ENCODE measurements around the gene FBXO31. TPM values are rescaled to one million over a fixed set of nuclear protein-coding genes. Genes with fewer than 3 reads are reported as not detected.

The FBXO31 gene
- total and polyA plus RNA-seq, 10 of the 15 experiments (the other 5 are each of a cell fraction or from before 2014, with no cell fraction given): 0.19 to 33.1 (median 10.3) TPM

DNA sequence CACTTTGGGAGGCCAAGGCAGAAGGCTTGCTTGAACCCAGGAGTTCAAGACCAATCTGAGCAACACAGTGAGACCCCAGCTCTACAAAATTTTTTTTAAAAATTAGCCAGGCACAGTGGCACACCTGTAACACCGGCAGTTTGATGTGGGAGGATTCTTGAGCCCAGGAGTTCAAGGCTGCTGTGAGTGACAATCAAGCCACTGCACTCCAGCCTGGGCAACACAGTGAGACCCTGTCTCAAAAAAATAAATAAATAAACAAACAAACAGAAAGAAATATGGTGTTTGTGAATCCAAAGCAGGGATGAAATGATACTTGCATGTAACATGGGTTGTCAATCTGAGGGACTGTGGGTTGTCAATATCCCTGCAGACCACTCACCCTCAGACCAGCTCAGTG is 16.6 kb downstream of the FBXO31 start:
- ChIA-PET RAD21 (ENCODE audit: unreplicated experiment) (interaction anchor here (1.0 kb wide), 1 partner anchor 17 kb away, joined by 3 read pairs; the partner anchor contains the start of gene FBXO31), CTCF (no interaction called here), POLR2A (interaction anchor here (0.6 kb wide), 1 partner anchor 34 kb away, joined by 7 read pairs; no protein-coding TSS in a partner anchor), SMC1A (ENCODE audit: uncharacterized antibody, unreplicated experiment) (no interaction called here)
- DNase-seq (ENCODE audit: low read depth, low spot score): no peak
- H3K79me2 ChIP-seq (ENCODE audit: control insufficient read depth, insufficient read depth, low read length): peaks cover 8% of the 10 kb centered on the region
- intact Hi-C loops (cut with micrococcal nuclease; ENCODE audit: unreplicated experiment): no loop called here
- H3K27me3 ChIP-seq (replicated peaks in 1 of 2; ENCODE audit: control insufficient read depth in 2 of 2, insufficient read depth in 2 of 2, low read length in 1 of 2): no peaks in the 10 kb centered on the region
- TF ChIP-seq, protein P1, sequence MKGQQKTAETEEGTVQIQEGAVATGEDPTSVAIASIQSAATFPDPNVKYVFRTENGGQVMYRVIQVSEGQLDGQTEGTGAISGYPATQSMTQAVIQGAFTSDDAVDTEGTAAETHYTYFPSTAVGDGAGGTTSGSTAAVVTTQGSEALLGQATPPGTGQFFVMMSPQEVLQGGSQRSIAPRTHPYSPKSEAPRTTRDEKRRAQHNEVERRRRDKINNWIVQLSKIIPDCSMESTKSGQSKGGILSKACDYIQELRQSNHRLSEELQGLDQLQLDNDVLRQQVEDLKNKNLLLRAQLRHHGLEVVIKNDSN (IDR thresholded peaks at IDR 0.05; ENCODE audit: borderline replicate concordance, extremely low read length, insufficient read depth, low read depth, low read length): no peak
- TF ChIP-seq CHD4 (IDR thresholded peaks at IDR 0.05) (no peak), CREM (IDR thresholded peaks at IDR 0.05; ENCODE audit: low read depth) (no peak), BMI1 (IDR thresholded peaks at IDR 0.05; ENCODE audit: borderline replicate concordance) (no peak), NFIC (IDR thresholded peaks at IDR 0.05; ENCODE audit: low read depth, low read length) (no peak)
- TF ChIP-seq, protein P2, sequence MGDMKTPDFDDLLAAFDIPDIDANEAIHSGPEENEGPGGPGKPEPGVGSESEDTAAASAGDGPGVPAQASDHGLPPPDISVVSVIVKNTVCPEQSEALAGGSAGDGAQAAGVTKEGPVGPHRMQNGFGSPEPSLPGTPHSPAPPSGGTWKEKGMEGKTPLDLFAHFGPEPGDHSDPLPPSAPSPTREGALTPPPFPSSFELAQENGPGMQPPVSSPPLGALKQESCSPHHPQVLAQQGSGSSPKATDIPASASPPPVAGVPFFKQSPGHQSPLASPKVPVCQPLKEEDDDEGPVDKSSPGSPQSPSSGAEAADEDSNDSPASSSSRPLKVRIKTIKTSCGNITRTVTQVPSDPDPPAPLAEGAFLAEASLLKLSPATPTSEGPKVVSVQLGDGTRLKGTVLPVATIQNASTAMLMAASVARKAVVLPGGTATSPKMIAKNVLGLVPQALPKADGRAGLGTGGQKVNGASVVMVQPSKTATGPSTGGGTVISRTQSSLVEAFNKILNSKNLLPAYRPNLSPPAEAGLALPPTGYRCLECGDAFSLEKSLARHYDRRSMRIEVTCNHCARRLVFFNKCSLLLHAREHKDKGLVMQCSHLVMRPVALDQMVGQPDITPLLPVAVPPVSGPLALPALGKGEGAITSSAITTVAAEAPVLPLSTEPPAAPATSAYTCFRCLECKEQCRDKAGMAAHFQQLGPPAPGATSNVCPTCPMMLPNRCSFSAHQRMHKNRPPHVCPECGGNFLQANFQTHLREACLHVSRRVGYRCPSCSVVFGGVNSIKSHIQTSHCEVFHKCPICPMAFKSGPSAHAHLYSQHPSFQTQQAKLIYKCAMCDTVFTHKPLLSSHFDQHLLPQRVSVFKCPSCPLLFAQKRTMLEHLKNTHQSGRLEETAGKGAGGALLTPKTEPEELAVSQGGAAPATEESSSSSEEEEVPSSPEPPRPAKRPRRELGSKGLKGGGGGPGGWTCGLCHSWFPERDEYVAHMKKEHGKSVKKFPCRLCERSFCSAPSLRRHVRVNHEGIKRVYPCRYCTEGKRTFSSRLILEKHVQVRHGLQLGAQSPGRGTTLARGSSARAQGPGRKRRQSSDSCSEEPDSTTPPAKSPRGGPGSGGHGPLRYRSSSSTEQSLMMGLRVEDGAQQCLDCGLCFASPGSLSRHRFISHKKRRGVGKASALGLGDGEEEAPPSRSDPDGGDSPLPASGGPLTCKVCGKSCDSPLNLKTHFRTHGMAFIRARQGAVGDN (IDR thresholded peaks at IDR 0.05): no peak
- TF ChIP-seq, protein P3, sequence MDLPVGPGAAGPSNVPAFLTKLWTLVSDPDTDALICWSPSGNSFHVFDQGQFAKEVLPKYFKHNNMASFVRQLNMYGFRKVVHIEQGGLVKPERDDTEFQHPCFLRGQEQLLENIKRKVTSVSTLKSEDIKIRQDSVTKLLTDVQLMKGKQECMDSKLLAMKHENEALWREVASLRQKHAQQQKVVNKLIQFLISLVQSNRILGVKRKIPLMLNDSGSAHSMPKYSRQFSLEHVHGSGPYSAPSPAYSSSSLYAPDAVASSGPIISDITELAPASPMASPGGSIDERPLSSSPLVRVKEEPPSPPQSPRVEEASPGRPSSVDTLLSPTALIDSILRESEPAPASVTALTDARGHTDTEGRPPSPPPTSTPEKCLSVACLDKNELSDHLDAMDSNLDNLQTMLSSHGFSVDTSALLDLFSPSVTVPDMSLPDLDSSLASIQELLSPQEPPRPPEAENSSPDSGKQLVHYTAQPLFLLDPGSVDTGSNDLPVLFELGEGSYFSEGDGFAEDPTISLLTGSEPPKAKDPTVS (IDR thresholded peaks at IDR 0.05; ENCODE audit: low read depth, low read length): no peak
- TF ChIP-seq, protein P4, sequence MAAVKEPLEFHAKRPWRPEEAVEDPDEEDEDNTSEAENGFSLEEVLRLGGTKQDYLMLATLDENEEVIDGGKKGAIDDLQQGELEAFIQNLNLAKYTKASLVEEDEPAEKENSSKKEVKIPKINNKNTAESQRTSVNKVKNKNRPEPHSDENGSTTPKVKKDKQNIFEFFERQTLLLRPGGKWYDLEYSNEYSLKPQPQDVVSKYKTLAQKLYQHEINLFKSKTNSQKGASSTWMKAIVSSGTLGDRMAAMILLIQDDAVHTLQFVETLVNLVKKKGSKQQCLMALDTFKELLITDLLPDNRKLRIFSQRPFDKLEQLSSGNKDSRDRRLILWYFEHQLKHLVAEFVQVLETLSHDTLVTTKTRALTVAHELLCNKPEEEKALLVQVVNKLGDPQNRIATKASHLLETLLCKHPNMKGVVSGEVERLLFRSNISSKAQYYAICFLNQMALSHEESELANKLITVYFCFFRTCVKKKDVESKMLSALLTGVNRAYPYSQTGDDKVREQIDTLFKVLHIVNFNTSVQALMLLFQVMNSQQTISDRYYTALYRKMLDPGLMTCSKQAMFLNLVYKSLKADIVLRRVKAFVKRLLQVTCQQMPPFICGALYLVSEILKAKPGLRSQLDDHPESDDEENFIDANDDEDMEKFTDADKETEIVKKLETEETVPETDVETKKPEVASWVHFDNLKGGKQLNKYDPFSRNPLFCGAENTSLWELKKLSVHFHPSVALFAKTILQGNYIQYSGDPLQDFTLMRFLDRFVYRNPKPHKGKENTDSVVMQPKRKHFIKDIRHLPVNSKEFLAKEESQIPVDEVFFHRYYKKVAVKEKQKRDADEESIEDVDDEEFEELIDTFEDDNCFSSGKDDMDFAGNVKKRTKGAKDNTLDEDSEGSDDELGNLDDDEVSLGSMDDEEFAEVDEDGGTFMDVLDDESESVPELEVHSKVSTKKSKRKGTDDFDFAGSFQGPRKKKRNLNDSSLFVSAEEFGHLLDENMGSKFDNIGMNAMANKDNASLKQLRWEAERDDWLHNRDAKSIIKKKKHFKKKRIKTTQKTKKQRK (IDR thresholded peaks at IDR 0.05; ENCODE audit: low read depth, low read length): no peak
- no peak for ATAC-seq
- H3K4me3 ChIP-seq: no peak overlapping the region
- H3K4me1 ChIP-seq (ENCODE audit: control insufficient read depth, insufficient read depth, low read length): no peaks in the 10 kb centered on the region
- in situ Hi-C loops (cut with MboI): no loop called here
- H3K9me3 ChIP-seq (replicated peaks; ENCODE audit: control insufficient read depth, insufficient read depth, low read length): no peaks in the 10 kb centered on the region
- no peak overlapping the region for H3K9ac ChIP-seq (ENCODE audit: control insufficient read depth, insufficient read depth, low read length)
- H2AFZ ChIP-seq (ENCODE audit: control insufficient read depth, low read depth, low read length): no peak overlapping the region
- peaks cover 0 to 3% of the 10 kb centered on the region in 2 experiments; a peak in 3 of 4 replicates for H3K36me3 ChIP-seq (ENCODE audit: control insufficient read depth in 2 of 2, insufficient read depth in 2 of 2, low read length in 1 of 2)
- no peak overlapping the region for H3K27ac ChIP-seq (ENCODE audit: control insufficient read depth, insufficient read depth)
- no peak overlapping the region for H3K4me2 ChIP-seq (ENCODE audit: control insufficient read depth, insufficient read depth)
- no TSS peak for BruUV-seq (replicated peaks)
- H4K20me1 ChIP-seq (ENCODE audit: control insufficient read depth, insufficient read depth): no peaks in the 10 kb centered on the region
- FAIRE-seq: no peak
- 100% methylated on average over 1 of the region's 1 CpG for WGBS (ENCODE audit: insufficient coverage, insufficient replicate concordance, low lambda C conversion rate, missing lambda C conversion rate)
